Adrenal gland (tissue), 5 donors: ENCODE results near the gene LMO3.

Experiments used
- CTCF ChIP-seq, 6 experiments: fragments of 450-650 bp in 4 of 6; fragments of 200-600 bp in 2 of 6; sonication (generic) in 1 of 6; IDR thresholded peaks; 1 replicate in 5 of 6; 2 replicates in 1 of 6; pipeline versions ENCODE4 v1.5.1 to v1.8.0; 2016 to 2021; ENCODE audit warnings: antibody characterized with exemption in 6 of 6, mild to moderate bottlenecking in 2 of 6, moderate library complexity in 1 of 6
- POLR2A ChIP-seq, 2 donors: fragments of 450-650 bp; IDR thresholded peaks; one replicate each; pipeline ENCODE4 v1.6.1; 2017; ENCODE audit warnings: antibody characterized with exemption in 2 of 2, mild to moderate bottlenecking in 2 of 2, moderate library complexity in 1 of 2
- donor health status: DM: no; HTN: no; CAD: no.

GRCh38 chr12:16612647-16613046 lies 6.7 kb upstream of the LMO3 start:
- TF ChIP-seq POLR2A (IDR thresholded peaks at IDR 0.05): no peak
- TF ChIP-seq CTCF (IDR thresholded peaks at IDR 0.05): no peak
